Activated T-cell treated with anti-CD3 and anti-CD28 coated beads, Interleukin-2, amount 50 U/mL, for 4 hours (primary cell): Measurements from ENCODE around the gene ROBO4. TPM values are rescaled to one million over a fixed set of nuclear protein-coding genes. Genes with fewer than 3 reads are reported as not detected.

Experiments used
- ATAC-seq, 2 donors: fragments of 200-7000 bp; cut with Tn5 transposase; one replicate each; pipeline ENCODE4 v1.10.0; 2021
- DNase-seq: peaks from one replicate; pipeline ENCODE4 v3.0.0-alpha.2; 2020
- H3K27me3 Mint-ChIP-seq: one replicate; pipeline ENCODE4 v1.8.0; 2021; ENCODE audit warnings: low read depth, mixed read lengths
- H3K36me3 Mint-ChIP-seq: one replicate; pipeline ENCODE4 v1.8.0; 2022; ENCODE audit warnings: mixed read lengths; ENCODE audit not compliant: insufficient read depth
- H3K4me1 Mint-ChIP-seq: one replicate; pipeline ENCODE4 v1.8.0; 2021; ENCODE audit warnings: low read depth, mixed read lengths
- H3K4me3 Mint-ChIP-seq: one replicate; pipeline ENCODE4 v1.8.0; 2021; ENCODE audit warnings: mild to moderate bottlenecking, moderate library complexity, mixed read lengths
- H3K9me3 Mint-ChIP-seq: one replicate; pipeline ENCODE4 v1.8.0; 2021; ENCODE audit warnings: mixed read lengths
- total RNA-seq, 3 donors: library from RNA; stranded (reverse); gene quantifications; one replicate each; pipeline ENCODE4 v1.2.1, GENCODE V29; 2021

The ROBO4 gene
- total RNA-seq, 3 donors from 2014 or later: not detected

- Mint-ChIP-seq H3K4me1 (peaks cover 17% of the 10 kb centered on the region), H3K27me3 (peaks cover 22% of the 10 kb centered on the region), H3K36me3 (no peaks in the 10 kb centered on the region), H3K4me3 (peak overlapping the region; percentile 81), H3K9me3 (no peaks in the 10 kb centered on the region)
- no peak for DNase-seq
- no peak for ATAC-seq
Measured at GRCh38 chr11:124876818-124877630, 20.6 kb downstream of the ROBO4 start.

GRCh38 chr11:124875943-124876817 is 21.5 kb downstream of the ROBO4 start:
- no peaks in the 10 kb centered on the region for H3K9me3 Mint-ChIP-seq
- H3K4me1 Mint-ChIP-seq: peaks cover 17% of the 10 kb centered on the region
- H3K27me3 Mint-ChIP-seq: peaks cover 23% of the 10 kb centered on the region
- DNase-seq (peak; percentile 68), ATAC-seq (peak; percentile 96 to 97)
- H3K4me3 Mint-ChIP-seq: peak overlapping the region; percentile 81
- H3K36me3 Mint-ChIP-seq: no peaks in the 10 kb centered on the region

DNA sequence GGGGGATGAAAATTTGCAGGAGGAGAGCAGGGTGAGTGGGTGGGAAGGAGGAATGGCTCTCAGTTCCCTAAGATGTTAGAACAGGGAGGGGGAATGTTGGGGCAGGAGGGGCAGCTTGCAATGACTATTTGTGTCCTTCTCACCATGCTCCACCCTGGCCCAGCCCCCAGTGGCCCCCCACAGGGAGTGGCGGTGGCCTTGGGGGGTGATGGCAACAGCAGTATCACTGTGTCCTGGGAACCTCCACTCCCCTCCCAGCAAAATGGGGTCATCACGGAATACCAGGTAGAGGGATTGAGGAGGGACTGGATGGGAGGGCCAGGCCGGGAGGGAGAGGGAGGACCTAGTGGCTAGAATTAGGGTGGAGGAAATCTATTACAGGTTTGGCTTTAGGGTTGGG is 22.3 kb downstream of the ROBO4 start:
- DNase-seq (no peak), ATAC-seq (no peak)
- Mint-ChIP-seq H3K4me3 (peak overlapping the region; percentile 67), H3K9me3 (no peaks in the 10 kb centered on the region), H3K27me3 (peaks cover 29% of the 10 kb centered on the region), H3K36me3 (no peaks in the 10 kb centered on the region), H3K4me1 (peaks cover 17% of the 10 kb centered on the region)

DNA sequence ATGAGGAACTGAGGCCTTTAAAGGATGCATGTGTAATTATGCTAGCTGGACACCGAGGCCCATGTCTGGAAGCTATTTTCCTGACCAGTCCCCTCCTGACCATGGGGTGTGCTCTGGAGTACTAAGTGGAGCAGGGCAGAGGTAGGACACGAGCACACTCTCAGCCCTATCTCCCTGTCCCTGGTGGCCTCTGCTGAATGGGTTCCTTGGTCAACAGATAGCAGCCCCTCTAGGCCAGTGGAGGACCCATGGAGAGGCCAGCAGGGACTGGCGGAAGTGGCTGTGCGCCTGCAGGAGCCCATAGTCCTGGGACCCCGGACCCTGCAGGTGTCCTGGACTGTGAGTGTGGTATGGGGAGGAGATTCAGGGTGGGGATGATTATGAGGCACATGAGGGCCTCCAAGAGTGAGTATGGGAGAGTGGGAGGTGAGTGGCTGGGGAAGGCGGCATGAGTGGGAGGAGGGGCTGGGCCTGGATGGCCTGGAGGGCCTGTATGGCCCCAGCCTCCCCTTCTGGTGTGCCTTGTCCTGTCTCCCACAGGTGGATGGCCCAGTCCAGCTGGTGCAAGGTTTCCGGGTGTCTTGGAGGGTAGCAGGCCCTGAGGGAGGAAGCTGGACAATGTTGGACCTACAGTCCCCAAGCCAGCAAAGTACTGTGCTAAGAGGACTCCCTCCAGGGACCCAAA is 23.0 kb downstream of the ROBO4 start:
- DNase-seq: no peak
- ATAC-seq: no peak
- Mint-ChIP-seq H3K4me1 (peaks cover 17% of the 10 kb centered on the region), H3K9me3 (no peaks in the 10 kb centered on the region), H3K36me3 (no peaks in the 10 kb centered on the region), H3K4me3 (no peak overlapping the region), H3K27me3 (peaks cover 36% of the 10 kb centered on the region)

DNA sequence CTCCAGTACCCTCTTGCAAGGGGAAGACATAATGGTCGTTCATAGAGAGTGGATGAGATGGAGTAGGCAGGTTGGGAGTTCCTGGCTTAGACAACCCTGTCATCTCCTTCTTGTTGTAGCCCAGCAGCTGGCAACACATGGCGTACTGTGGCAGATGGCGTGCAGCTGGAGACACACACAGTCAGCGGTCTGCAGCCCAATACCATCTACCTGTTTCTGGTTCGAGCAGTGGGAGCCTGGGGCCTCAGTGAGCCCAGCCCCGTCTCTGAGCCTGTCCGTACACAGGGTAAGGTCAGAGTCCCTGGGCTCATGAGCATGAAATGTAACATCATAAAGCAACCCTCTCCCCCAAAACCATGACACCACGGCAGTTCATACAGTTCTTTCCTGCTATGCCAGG is 23.7 kb downstream of the ROBO4 start:
- Mint-ChIP-seq H3K27me3 (peaks cover 43% of the 10 kb centered on the region), H3K36me3 (no peaks in the 10 kb centered on the region), H3K9me3 (no peaks in the 10 kb centered on the region), H3K4me1 (peaks cover 21% of the 10 kb centered on the region), H3K4me3 (no peak overlapping the region)
- ATAC-seq (no peak), DNase-seq (no peak)

DNA sequence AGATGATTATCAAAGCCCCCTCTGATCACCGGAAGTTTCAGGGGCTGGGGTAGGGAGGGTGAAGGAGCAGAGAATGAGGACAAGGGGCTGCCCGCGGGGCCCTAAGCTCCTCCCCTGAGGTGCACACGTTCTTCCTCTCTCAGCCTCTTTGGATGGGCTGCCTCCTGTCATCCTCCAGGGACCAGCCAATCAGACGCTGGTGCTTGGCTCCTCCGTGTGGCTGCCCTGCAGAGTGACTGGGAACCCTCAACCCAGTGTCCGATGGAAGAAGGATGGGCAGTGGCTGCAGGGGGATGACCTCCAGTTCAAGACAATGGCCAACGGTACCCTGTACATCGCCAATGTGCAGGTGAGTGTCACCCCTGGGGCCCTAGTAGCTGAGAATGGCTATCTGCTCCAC is 24.9 kb downstream of the ROBO4 start:
- no peak overlapping the region for H3K4me3 Mint-ChIP-seq
- H3K27me3 Mint-ChIP-seq: peaks cover 55% of the 10 kb centered on the region
- peaks cover 30% of the 10 kb centered on the region for H3K4me1 Mint-ChIP-seq
- no peak for ATAC-seq
- H3K9me3 Mint-ChIP-seq: no peaks in the 10 kb centered on the region
- no peak for DNase-seq
- no peaks in the 10 kb centered on the region for H3K36me3 Mint-ChIP-seq

GRCh38 chr11:124872280-124872679 is 25.4 kb downstream of the ROBO4 start:
- DNase-seq (no peak), ATAC-seq (no peak)
- H3K4me3 Mint-ChIP-seq: no peak overlapping the region
- H3K27me3 Mint-ChIP-seq: peaks cover 59% of the 10 kb centered on the region
- peaks cover 31% of the 10 kb centered on the region for H3K4me1 Mint-ChIP-seq
- no peaks in the 10 kb centered on the region for H3K36me3 Mint-ChIP-seq
- H3K9me3 Mint-ChIP-seq: no peaks in the 10 kb centered on the region

DNA sequence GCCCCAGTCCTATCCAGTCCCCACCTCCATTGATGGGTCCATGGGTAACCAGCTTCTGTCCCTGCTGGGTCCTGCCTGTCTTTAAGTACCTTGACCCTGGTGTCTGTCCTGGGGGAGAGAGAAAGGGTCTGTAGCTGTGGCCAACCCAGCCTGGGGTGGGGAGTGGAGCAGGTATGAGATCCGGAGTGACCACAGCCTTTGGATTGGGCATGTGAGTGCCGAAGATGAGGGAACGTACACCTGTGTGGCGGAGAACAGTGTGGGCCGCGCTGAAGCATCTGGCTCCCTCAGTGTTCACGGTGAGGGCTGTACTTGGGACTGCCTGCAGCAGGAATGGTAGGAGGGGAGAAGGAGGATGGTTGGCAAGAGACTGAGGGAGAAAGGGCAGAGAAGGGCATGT is 27.2 kb downstream of the ROBO4 start:
- no peaks in the 10 kb centered on the region for H3K36me3 Mint-ChIP-seq
- DNase-seq (no peak), ATAC-seq (no peak)
- no peaks in the 10 kb centered on the region for H3K9me3 Mint-ChIP-seq
- peaks cover 31% of the 10 kb centered on the region for H3K4me1 Mint-ChIP-seq
- peaks cover 78% of the 10 kb centered on the region for H3K27me3 Mint-ChIP-seq
- no peak overlapping the region for H3K4me3 Mint-ChIP-seq

GRCh38 chr11:124869856-124870387 is 27.7 kb downstream of the ROBO4 start:
- H3K4me3 Mint-ChIP-seq: no peak overlapping the region
- H3K9me3 Mint-ChIP-seq: no peaks in the 10 kb centered on the region
- H3K4me1 Mint-ChIP-seq: peaks cover 30% of the 10 kb centered on the region
- no peaks in the 10 kb centered on the region for H3K36me3 Mint-ChIP-seq
- H3K27me3 Mint-ChIP-seq: peaks cover 82% of the 10 kb centered on the region
- DNase-seq: no peak
- ATAC-seq: no peak

GRCh38 chr11:124869331-124869730 is 28.3 kb downstream of the ROBO4 start:
- H3K4me1 Mint-ChIP-seq: peaks cover 30% of the 10 kb centered on the region
- DNase-seq (no peak), ATAC-seq (no peak)
- H3K36me3 Mint-ChIP-seq: no peaks in the 10 kb centered on the region
- H3K27me3 Mint-ChIP-seq: peaks cover 83% of the 10 kb centered on the region
- peak overlapping the region; percentile 46 for H3K4me3 Mint-ChIP-seq
- H3K9me3 Mint-ChIP-seq: no peaks in the 10 kb centered on the region

DNA sequence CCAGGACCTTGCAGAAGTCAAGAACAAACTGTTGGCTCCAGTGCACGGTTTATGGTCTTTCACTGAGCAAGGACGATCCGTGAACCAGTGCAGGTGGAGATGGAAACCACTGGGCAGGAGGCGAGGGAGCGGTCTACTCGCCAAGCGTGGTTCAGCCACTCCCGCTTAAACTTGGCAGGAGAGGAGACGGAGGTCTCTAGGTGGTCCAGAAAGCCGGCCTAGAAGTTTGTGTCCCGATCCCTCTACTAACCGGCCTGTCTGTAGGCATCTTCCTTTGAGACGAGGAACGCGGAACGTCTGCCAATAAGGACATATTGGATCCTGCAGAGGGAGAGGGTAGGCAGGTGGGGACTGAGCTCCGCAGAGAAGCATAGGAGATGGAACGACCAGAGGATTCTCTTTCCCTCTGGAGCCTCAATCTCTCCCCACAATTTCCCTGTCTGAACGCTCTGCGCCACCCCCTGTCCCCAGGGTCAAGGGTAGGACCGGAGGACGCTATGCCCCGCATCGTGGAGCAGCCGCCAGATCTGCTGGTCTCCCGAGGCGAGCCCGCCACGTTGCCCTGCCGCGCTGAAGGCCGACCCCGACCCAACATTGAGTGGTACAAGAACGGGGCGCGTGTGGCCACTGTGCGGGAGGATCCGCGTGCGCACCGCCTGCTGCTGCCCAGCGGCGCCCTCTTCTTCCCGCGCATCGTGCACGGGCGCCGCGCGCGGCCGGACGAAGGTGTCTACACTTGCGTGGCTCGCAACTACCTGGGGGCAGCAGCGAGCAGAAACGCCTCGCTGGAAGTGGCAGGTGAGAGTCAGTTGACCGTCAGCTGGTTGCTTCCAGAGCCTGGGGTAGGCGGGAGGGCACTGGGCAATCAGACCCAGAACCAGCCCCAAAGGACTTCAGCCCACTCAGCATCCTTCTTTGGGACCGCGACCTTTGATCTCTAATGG is 29.1 kb downstream of the ROBO4 start:
- DNase-seq (no peak), ATAC-seq (peak in 1 of 2 donors; percentile 20)
- Mint-ChIP-seq H3K27me3 (peaks cover 87% of the 10 kb centered on the region), H3K4me1 (peaks cover 33% of the 10 kb centered on the region), H3K4me3 (no peak overlapping the region), H3K36me3 (no peaks in the 10 kb centered on the region), H3K9me3 (no peaks in the 10 kb centered on the region)

DNA sequence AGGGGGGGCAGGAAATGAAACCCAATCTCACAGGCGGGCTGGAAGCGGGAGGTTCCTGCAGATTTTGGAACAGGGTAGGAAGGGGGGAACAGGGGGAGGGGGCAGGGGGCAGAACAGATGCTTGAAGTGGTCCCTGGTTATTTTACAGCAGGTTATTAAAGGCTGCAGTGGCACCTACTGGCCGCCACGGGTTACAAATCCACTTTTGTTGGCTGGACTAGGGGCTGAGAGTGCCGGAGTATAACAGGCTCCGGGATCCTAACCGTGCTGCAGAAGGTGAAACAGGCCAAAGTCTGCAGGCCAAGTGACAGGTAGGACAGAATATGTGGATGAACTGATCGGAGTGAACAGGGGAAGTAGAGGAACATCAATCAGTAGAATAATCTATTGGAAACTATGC is 30.0 kb downstream of the ROBO4 start:
- Mint-ChIP-seq H3K36me3 (no peaks in the 10 kb centered on the region), H3K4me3 (no peak overlapping the region), H3K4me1 (peaks cover 41% of the 10 kb centered on the region), H3K27me3 (peaks cover 87% of the 10 kb centered on the region), H3K9me3 (no peaks in the 10 kb centered on the region)
- DNase-seq (no peak), ATAC-seq (peak in 1 of 2 donors; percentile 24)
